Erythroblast (primary cell): ENCODE measurements around the gene BAIAP2.
A peak's percentile ranks its signal among the peaks of the same experiment; 100 is the strongest.

Experiments
- DNase-seq, 2 experiments: peaks; one replicate each; lab custom pipeline; 2025; lab: John Stamatoyannopoulos, UW
- GATA1 ChIP-seq: IDR thresholded peaks from 2 replicates; pipeline ENCODE4 v1.6.1; 2011; ENCODE audit warnings: low read depth, mild to moderate bottlenecking, control low read depth, low read length, moderate library complexity
- POLR2A ChIP-seq: IDR thresholded peaks from 2 replicates; pipeline ENCODE4 v1.6.1; 2011; ENCODE audit warnings: mild to moderate bottlenecking, low read length

The BAIAP2 gene

GRCh38 chr17:81032641-81033480 lies 2.1 kb upstream of the BAIAP2 start:
- DNase-seq: no peak
- TF ChIP-seq POLR2A (no peak), GATA1 (no peak)

GRCh38 chr17:81033535-81034167 lies 1.3 kb upstream of the BAIAP2 start:
- DNase-seq: no peak
- TF ChIP-seq POLR2A (no peak), GATA1 (no peak)

- TF ChIP-seq GATA1: no peak
- no peak for TF ChIP-seq POLR2A
- DNase-seq: no peak
Measured at GRCh38 chr17:81034168-81034777, 678 bp upstream of the BAIAP2 start.

- TF ChIP-seq POLR2A (no peak), GATA1 (no peak)
- peak; percentile 71 to 74 for DNase-seq
Measured at GRCh38 chr17:81035521-81036196, 708 bp downstream of the BAIAP2 start.

- peak in 1 of 2 experiments; percentile 52 for DNase-seq
- TF ChIP-seq POLR2A: no peak
- TF ChIP-seq GATA1: no peak
Measured at GRCh38 chr17:81036197-81036941, 1.4 kb downstream of the BAIAP2 start.

- TF ChIP-seq POLR2A (no peak), GATA1 (no peak)
- DNase-seq: peak in 1 of 2 experiments; percentile 44
Measured at GRCh38 chr17:81037026-81037797, 2.3 kb downstream of the BAIAP2 start.

- TF ChIP-seq POLR2A: no peak
- TF ChIP-seq GATA1: no peak
Measured at GRCh38 chr17:81037798-81038733, 3.1 kb downstream of the BAIAP2 start.

GRCh38 chr17:81039096-81039495 lies 4.1 kb downstream of the BAIAP2 start:
- TF ChIP-seq GATA1 (no peak), POLR2A (no peak)
- no peak for DNase-seq

More at GRCh38 chr17:81037798-81038733, 3.1 kb downstream of the BAIAP2 start:
- no peak for DNase-seq

GRCh38 chr17:81039854-81040758 lies 5.2 kb downstream of the BAIAP2 start:
- TF ChIP-seq POLR2A (no peak), GATA1 (no peak)
- DNase-seq: no peak

GRCh38 chr17:81040791-81041337 lies 5.9 kb downstream of the BAIAP2 start:
- peak; percentile 52 to 61 for DNase-seq
- TF ChIP-seq POLR2A (no peak), GATA1 (no peak)

- TF ChIP-seq POLR2A (no peak), GATA1 (no peak)
- no peak for DNase-seq
Measured at GRCh38 chr17:81042606-81043005, 7.7 kb downstream of the BAIAP2 start.
